Activated CD4-positive, alpha-beta T cell treated with anti-CD3 and anti-CD28 coated beads for 36 hours (primary cell): ENCODE measurements around the gene CBX8. TPM values are rescaled to one million over a fixed set of nuclear protein-coding genes. Genes with fewer than 3 reads are reported as not detected.
A peak's percentile ranks its signal among the peaks of the same experiment; 100 is the strongest.

Experiments used
- ATAC-seq: fragments of 200-7000 bp; cut with Tn5 transposase; one replicate; pipeline ENCODE4 v1.10.0; 2021; ENCODE audit warnings: mild to moderate bottlenecking, moderate library complexity
- CTCF ChIA-PET: fragments of 350-600 bp; sonication (Branson Sonifier 250); formaldehyde crosslinking; loops from one replicate; lab custom pipeline; 2021; ENCODE audit warnings: antibody characterized with exemption; lab: Charles Lee
- POLR2A ChIA-PET: fragments of 350-600 bp; sonication (Branson Sonifier 250); formaldehyde crosslinking; loops from one replicate; lab custom pipeline; 2021; ENCODE audit warnings: antibody characterized with exemption, inconsistent platforms; lab: Charles Lee
- DNase-seq: peaks from one replicate; pipeline ENCODE4 v3.0.0-alpha.2; 2020
- H3K27ac Mint-ChIP-seq: one replicate; pipeline ENCODE4 v1.8.0; 2021; ENCODE audit warnings: mixed read lengths
- H3K27me3 Mint-ChIP-seq: one replicate; pipeline ENCODE4 v1.8.0; 2021; ENCODE audit warnings: mixed read lengths
- H3K36me3 Mint-ChIP-seq: one replicate; pipeline ENCODE4 v1.8.0; 2021; ENCODE audit warnings: low read depth, mixed read lengths
- H3K4me1 Mint-ChIP-seq: one replicate; pipeline ENCODE4 v1.8.0; 2021; ENCODE audit warnings: mixed read lengths
- H3K4me3 Mint-ChIP-seq: one replicate; pipeline ENCODE4 v1.8.0; 2021; ENCODE audit warnings: mild to moderate bottlenecking, moderate library complexity, mixed read lengths
- H3K9me3 Mint-ChIP-seq: one replicate; pipeline ENCODE4 v1.8.0; 2021; ENCODE audit warnings: low read depth, mixed read lengths
- intact Hi-C, 2 experiments: fragments of 100-400 bp; cut with DNase I in 1 of 2; cut with micrococcal nuclease in 1 of 2; formaldehyde crosslinking; loops; one replicate each; pipeline versions ENCODE4 v1.14.2 to v1.15.1; 2022 to 2024; cut with DNase I, micrococcal nuclease
- total RNA-seq, 2 experiments: library from RNA; stranded (reverse); gene quantifications; one replicate each; pipeline ENCODE4 v1.2.3, GENCODE V29; 2021

CBX8 gene
- total RNA-seq, 2 experiments from 2014 or later: 4.7 to 6.0 TPM

- H3K36me3 Mint-ChIP-seq: no peaks in the 10 kb centered on the region
- H3K27ac Mint-ChIP-seq: peak overlapping the region; percentile 55
- CTCF ChIA-PET: interaction anchor here (0.7 to 1.8 kb wide), 6 partner anchors 7 to 200 kb away, joined by 3 to 8 read pairs (median 4); no protein-coding TSS in a partner anchor
- intact Hi-C loops: loop anchor here (2.0 to 5.0 kb wide), 5 partner anchors 14 to 464 kb away; partner anchors contain the start of genes CBX4 (in 1 of the 2), GAA (in 1 of the 2) and RNF213 (in 1 of the 2)
- no peaks in the 10 kb centered on the region for H3K9me3 Mint-ChIP-seq
- H3K4me3 Mint-ChIP-seq: peak overlapping the region; percentile 79
- POLR2A ChIA-PET: interaction anchor here (0.6 to 1.3 kb wide), 5 partner anchors 14 to 1915 kb away, joined by 3 to 8 read pairs (median 3); partner anchors contain the start of gene CBX4
- H3K27me3 Mint-ChIP-seq: peaks cover 33% of the 10 kb centered on the region
- DNase-seq (no peak), ATAC-seq (no peak)
- peaks cover 32% of the 10 kb centered on the region for H3K4me1 Mint-ChIP-seq
Measured at GRCh38 chr17:79796444-79796762, 474 bp downstream of the CBX8 start.

DNA sequence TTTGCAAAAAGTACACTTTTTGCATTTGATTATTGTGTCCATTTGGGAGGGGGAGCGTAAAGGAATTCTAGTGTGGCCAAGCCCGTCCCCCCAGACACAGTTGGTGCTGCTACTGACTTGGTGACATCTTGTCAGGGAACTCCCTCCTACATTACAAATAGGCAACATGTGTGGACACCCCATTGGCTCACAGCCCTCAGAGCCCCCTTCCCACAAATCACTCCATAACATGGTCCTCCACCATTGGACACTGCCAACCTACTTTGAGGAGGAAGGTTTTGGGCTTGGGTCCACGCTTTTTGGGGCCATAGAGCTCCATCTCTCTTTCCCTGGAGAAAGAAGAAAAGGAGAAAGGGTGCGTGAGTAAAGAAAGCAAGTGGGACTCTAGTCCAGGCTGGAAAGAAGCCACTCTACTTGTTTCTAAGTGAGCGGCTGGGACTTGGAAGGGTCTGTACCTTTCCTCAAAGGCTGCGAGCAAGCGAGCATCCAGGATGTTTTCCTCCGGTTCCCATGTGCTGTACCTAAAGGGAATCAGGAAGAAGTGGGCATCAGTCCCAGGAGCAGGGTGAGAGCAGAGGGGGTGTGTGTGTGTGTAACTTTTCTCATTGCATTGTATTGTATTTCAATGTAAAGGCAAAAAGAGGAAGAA, 958 bp downstream of the CBX8 start:
- Mint-ChIP-seq H3K4me1 (peaks cover 35% of the 10 kb centered on the region), H3K27ac (no peak overlapping the region), H3K9me3 (no peaks in the 10 kb centered on the region), H3K36me3 (no peaks in the 10 kb centered on the region), H3K4me3 (peak overlapping the region; percentile 79), H3K27me3 (peaks cover 35% of the 10 kb centered on the region)
- ATAC-seq (no peak), DNase-seq (no peak)
- intact Hi-C loops: loop anchor here (2.0 to 5.0 kb wide), 5 partner anchors 15 to 465 kb away; partner anchors contain the start of genes CBX4 (in 1 of the 2), GAA (in 1 of the 2) and RNF213 (in 1 of the 2)
- ChIA-PET CTCF (no interaction called here), POLR2A (interaction anchor here (1.3 kb wide), 1 partner anchor 14 kb away, joined by 4 read pairs; no protein-coding TSS in a partner anchor)

DNA sequence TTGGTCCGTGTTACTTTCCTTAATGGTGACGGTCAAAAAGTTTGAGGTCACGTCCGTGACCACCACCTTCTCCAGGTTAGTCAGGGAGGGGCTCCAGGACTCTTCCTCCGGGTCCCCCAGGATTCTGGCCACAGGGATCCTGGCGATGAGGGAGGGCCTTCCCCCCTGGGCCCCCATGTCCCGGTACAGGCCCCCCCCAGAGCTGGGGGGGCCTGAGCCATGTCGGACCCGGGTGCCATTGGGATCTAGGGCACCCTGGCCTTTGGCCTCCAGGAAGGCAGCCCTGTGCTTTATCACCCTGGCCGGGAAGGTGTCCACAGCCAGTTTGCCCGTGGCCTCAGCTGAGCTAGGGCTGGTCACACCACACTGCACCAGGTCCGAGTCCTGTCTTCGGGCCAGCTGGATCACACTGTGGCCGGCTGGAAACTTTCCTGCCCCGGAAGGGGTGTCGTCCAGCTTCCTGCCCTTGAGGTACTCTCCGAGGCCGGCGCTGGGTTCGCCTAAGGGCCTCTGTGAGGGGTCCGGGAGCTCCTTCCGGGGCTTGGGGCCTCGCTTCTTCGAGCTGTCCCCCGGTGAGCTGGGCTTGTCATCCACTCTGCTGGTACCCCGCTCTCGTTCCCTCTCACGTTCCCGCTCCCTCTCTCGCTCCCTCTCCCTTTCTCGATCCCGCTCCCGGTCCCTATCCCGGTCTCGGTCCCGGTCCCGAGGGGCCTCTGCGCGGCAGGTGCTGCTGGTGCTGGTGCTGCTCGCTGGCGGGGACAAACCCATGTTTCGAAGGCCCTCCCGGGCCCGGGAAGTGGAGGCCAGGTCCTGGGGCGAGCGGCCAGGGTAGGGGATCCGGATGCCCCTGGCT, 2.0 kb downstream of the CBX8 start:
- Mint-ChIP-seq H3K4me1 (peaks cover 26% of the 10 kb centered on the region), H3K4me3 (no peak overlapping the region), H3K27ac (no peak overlapping the region), H3K36me3 (no peaks in the 10 kb centered on the region), H3K9me3 (no peaks in the 10 kb centered on the region), H3K27me3 (peaks cover 35% of the 10 kb centered on the region)
- POLR2A ChIA-PET: no interaction called here
- intact Hi-C loops: loop anchor here (5.0 kb wide), 2 partner anchors 122 to 307 kb away; partner anchors contain the start of gene GAA (in 1 of the 2)
- ATAC-seq (no peak), DNase-seq (no peak)
- CTCF ChIA-PET: interaction anchor here (0.7 to 0.9 kb wide), 2 partner anchors 17 to 45 kb away, joined by 3 read pairs; no protein-coding TSS in a partner anchor

DNA sequence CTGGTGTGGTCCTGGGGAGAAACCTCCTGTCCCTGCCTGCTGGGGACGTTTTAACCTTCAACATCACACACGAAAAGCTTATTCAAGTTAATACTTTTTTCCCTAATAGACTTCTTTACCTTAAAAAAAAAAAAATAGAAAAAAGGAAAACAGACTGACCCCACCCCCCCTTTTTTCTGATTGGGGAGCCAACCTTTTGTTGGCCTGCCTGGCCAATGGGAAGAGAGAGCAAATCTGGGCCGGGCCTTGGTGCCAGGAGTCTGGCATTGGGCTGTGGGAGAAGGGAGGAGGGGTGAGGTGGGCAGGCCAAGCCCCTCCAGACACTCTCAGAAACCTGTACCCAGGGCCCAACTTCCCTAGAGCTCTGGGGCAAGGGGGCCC, 3.0 kb downstream of the CBX8 start:
- DNase-seq (no peak), ATAC-seq (no peak)
- intact Hi-C loops: loop anchor here in 1 of 2 experiments (5.0 kb wide), 1 partner anchor 123 kb away; no protein-coding TSS in a partner anchor
- peaks cover 20% of the 10 kb centered on the region for H3K4me1 Mint-ChIP-seq
- no peaks in the 10 kb centered on the region for H3K9me3 Mint-ChIP-seq
- POLR2A ChIA-PET: no interaction called here
- CTCF ChIA-PET: interaction anchor here (0.7 kb wide), 1 partner anchor 18 kb away, joined by 3 read pairs; no protein-coding TSS in a partner anchor
- H3K27ac Mint-ChIP-seq: no peak overlapping the region
- peaks cover 32% of the 10 kb centered on the region for H3K27me3 Mint-ChIP-seq
- H3K36me3 Mint-ChIP-seq: no peaks in the 10 kb centered on the region
- H3K4me3 Mint-ChIP-seq: no peak overlapping the region

- ATAC-seq: no peak
- intact Hi-C loops: loop anchor here in 1 of 2 experiments (5.0 kb wide), 1 partner anchor 124 kb away; no protein-coding TSS in a partner anchor
- no peak overlapping the region for H3K4me3 Mint-ChIP-seq
- H3K27me3 Mint-ChIP-seq: peaks cover 33% of the 10 kb centered on the region
- H3K27ac Mint-ChIP-seq: no peak overlapping the region
- POLR2A ChIA-PET: no interaction called here
- peaks cover 13% of the 10 kb centered on the region for H3K4me1 Mint-ChIP-seq
- H3K36me3 Mint-ChIP-seq: no peaks in the 10 kb centered on the region
- no peak for DNase-seq
- no peaks in the 10 kb centered on the region for H3K9me3 Mint-ChIP-seq
- CTCF ChIA-PET: no interaction called here
Measured at GRCh38 chr17:79792984-79793923, 3.6 kb downstream of the CBX8 start.

DNA sequence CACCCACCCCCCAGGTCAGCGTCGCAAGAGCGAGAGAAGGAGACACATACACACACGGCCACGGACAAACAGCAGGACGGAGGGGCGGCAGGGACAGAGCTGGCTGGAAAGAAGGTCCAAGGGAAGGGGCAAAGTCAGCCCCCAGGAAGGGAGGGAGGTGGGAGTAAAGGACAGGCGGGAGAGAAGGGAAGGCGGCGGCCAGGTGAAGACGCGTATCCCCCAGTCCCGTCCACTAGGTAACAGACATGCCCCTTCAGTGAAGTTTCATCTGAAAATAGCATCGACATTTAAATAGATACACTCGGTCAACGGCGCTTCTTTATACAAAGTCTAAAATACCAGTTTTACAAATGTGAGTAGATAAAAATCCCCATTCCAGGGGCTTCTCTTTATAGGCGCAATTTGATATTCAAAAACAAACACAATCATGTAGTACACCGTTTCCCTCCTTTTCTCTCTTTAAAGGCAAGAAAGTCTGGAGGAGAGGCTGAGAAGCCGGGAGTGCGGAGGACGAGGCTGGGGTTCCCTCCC, 4.5 kb downstream of the CBX8 start:
- ChIA-PET POLR2A (no interaction called here), CTCF (no interaction called here)
- no peak for ATAC-seq
- no peak overlapping the region for H3K27ac Mint-ChIP-seq
- H3K27me3 Mint-ChIP-seq: peaks cover 38% of the 10 kb centered on the region
- H3K9me3 Mint-ChIP-seq: no peaks in the 10 kb centered on the region
- peaks cover 13% of the 10 kb centered on the region for H3K4me1 Mint-ChIP-seq
- DNase-seq: no peak
- intact Hi-C loops: loop anchor here in 1 of 2 experiments (5.0 kb wide), 1 partner anchor 125 kb away; no protein-coding TSS in a partner anchor
- H3K36me3 Mint-ChIP-seq: no peaks in the 10 kb centered on the region
- no peak overlapping the region for H3K4me3 Mint-ChIP-seq

- intact Hi-C loops: loop anchor here in 1 of 2 experiments (2.0 to 5.0 kb wide), 2 partner anchors 126 to 199 kb away; no protein-coding TSS in a partner anchor
- no peak overlapping the region for H3K27ac Mint-ChIP-seq
- DNase-seq (no peak), ATAC-seq (no peak)
- no peak overlapping the region for H3K4me3 Mint-ChIP-seq
- no peaks in the 10 kb centered on the region for H3K9me3 Mint-ChIP-seq
- peaks cover 13% of the 10 kb centered on the region for H3K4me1 Mint-ChIP-seq
- H3K27me3 Mint-ChIP-seq: peaks cover 42% of the 10 kb centered on the region
- CTCF ChIA-PET: no interaction called here
- POLR2A ChIA-PET: no interaction called here
- H3K36me3 Mint-ChIP-seq: no peaks in the 10 kb centered on the region
Measured at GRCh38 chr17:79791735-79792161, 5.1 kb downstream of the CBX8 start.

GRCh38 chr17:79790805-79791734, 5.8 kb downstream of the CBX8 start:
- CTCF ChIA-PET: no interaction called here
- H3K4me3 Mint-ChIP-seq: no peak overlapping the region
- no peaks in the 10 kb centered on the region for H3K36me3 Mint-ChIP-seq
- peaks cover 46% of the 10 kb centered on the region for H3K27me3 Mint-ChIP-seq
- intact Hi-C loops: loop anchor here (1.0 to 5.0 kb wide), 5 partner anchors 44 to 200 kb away; no protein-coding TSS in a partner anchor
- POLR2A ChIA-PET: no interaction called here
- ATAC-seq (peak; percentile 11), DNase-seq (peak; percentile 44)
- H3K4me1 Mint-ChIP-seq: peaks cover 9% of the 10 kb centered on the region
- H3K27ac Mint-ChIP-seq: no peak overlapping the region
- no peaks in the 10 kb centered on the region for H3K9me3 Mint-ChIP-seq

GRCh38 chr17:79789943-79790804, 6.7 kb downstream of the CBX8 start:
- H3K27me3 Mint-ChIP-seq: peaks cover 48% of the 10 kb centered on the region
- peak; percentile 56 for DNase-seq

More at GRCh38 chr17:79789943-79790804, 6.7 kb downstream of the CBX8 start:
- ChIA-PET POLR2A (no interaction called here), CTCF (interaction anchor here (0.7 to 1.5 kb wide), 7 partner anchors 9 to 406 kb away, joined by 3 to 5 read pairs (median 3); no protein-coding TSS in a partner anchor)
- Mint-ChIP-seq H3K36me3 (no peaks in the 10 kb centered on the region), H3K4me1 (peaks cover 4% of the 10 kb centered on the region), H3K4me3 (no peak overlapping the region), H3K27ac (no peak overlapping the region), H3K9me3 (no peaks in the 10 kb centered on the region)
- intact Hi-C loops: loop anchor here (1.0 to 5.0 kb wide), 5 partner anchors 45 to 201 kb away; no protein-coding TSS in a partner anchor
- ATAC-seq: peak; percentile 34
